ENCODE measurements around the gene CFAP92.

GRCh38 chr3:128933922-128934253 lies 60.0 kb downstream of the CFAP92 start:
- TF ChIP-seq CTCF (conservative IDR thresholded peaks at IDR 0.05; ENCODE audit: low read depth, low read length) (no peak), EZH2 (IDR thresholded peaks at IDR 0.05; ENCODE audit: low read length, unreplicated experiment) (no peak), EZH2phosphoT487 (IDR thresholded peaks at IDR 0.05; ENCODE audit: borderline replicate concordance, low read length) (no peak)
